Neural cell (in vitro differentiated cells): ENCODE measurements around the gene CAMK2A. TPM values are rescaled to one million over a fixed set of nuclear protein-coding genes. Genes with fewer than 3 reads are reported as not detected.

Source experiments
- H2AFZ ChIP-seq: fragments of 200-600, 300-800 bp; sonication (generic), shearing (Covaris generic); 2 replicates; pipeline ENCODE4 v1.6.0; 2014; ENCODE audit warnings: low read depth, mild to moderate bottlenecking, antibody characterized with exemption, low read length, moderate library complexity
- H3F3A ChIP-seq: fragments of 200-600 bp; shearing (Covaris generic); 2 replicates; pipeline ENCODE4 v1.6.1; 2016; ENCODE audit warnings: mild to moderate bottlenecking, moderate library complexity, mixed read lengths, antibody characterized with exemption, low read length; ENCODE audit not compliant: insufficient read depth, poor library complexity, severe bottlenecking
- H3K27ac ChIP-seq: fragments of 200-600, 300-800 bp; sonication (generic), shearing (Covaris generic); 2 replicates; pipeline ENCODE4 v1.5.1; 2014; ENCODE audit warnings: mild to moderate bottlenecking, low read length, moderate library complexity
- H3K27me3 ChIP-seq: fragments of 300-800, 200-600 bp; sonication (generic), shearing (Covaris generic); 2 replicates; pipeline ENCODE4 v1.6.0; 2014; ENCODE audit warnings: mild to moderate bottlenecking, low read depth, low read length, moderate library complexity; ENCODE audit not compliant: insufficient read depth
- H3K36me3 ChIP-seq: fragments of 300-800, 200-600 bp; sonication (generic), shearing (Covaris generic); 2 replicates; pipeline ENCODE4 v1.5.1; 2014; ENCODE audit warnings: mild to moderate bottlenecking, antibody characterized with exemption, low read length, moderate library complexity; ENCODE audit not compliant: insufficient read depth
- H3K4me2 ChIP-seq: fragments of 300-800, 200-600 bp; sonication (generic), shearing (Covaris generic); 2 replicates; pipeline ENCODE4 v1.6.0; 2014; ENCODE audit warnings: mild to moderate bottlenecking, low read length
- H3K4me3 ChIP-seq: fragments of 300-800, 200-600 bp; sonication (generic), shearing (Covaris generic); 2 replicates; pipeline ENCODE4 v1.5.1; 2014; ENCODE audit warnings: mild to moderate bottlenecking, low read length, moderate library complexity
- H3K79me2 ChIP-seq: fragments of 200-600 bp; shearing (Covaris generic); replicated peaks from 2 replicates; pipeline ENCODE4 v1.6.0; 2014; ENCODE audit warnings: mild to moderate bottlenecking, low read length, moderate library complexity; ENCODE audit not compliant: insufficient read depth
- H3K9ac ChIP-seq: fragments of 300-800, 200-600 bp; sonication (generic), shearing (Covaris generic); 2 replicates; pipeline ENCODE4 v1.6.1; 2016; ENCODE audit warnings: mild to moderate bottlenecking, low read length, mixed read lengths
- H3K9me2 ChIP-seq: fragments of 200-600 bp; shearing (Covaris generic); 2 replicates; pipeline ENCODE4 v1.6.1; 2016; ENCODE audit warnings: mild to moderate bottlenecking, low read length, mixed read lengths; ENCODE audit not compliant: insufficient read depth
- H3K9me3 ChIP-seq: fragments of 200-600, 300-800 bp; sonication (generic), shearing (Covaris generic); 2 replicates; pipeline ENCODE4 v1.6.1; 2016; ENCODE audit warnings: mild to moderate bottlenecking, mixed run types, low read length, moderate library complexity, mixed read lengths
- H4K20me1 ChIP-seq: fragments of 200-600 bp; shearing (Covaris generic); 2 replicates; pipeline ENCODE4 v1.6.1; 2016; ENCODE audit warnings: mild to moderate bottlenecking, mixed run types; ENCODE audit not compliant: insufficient read depth
- CTCF ChIP-seq: fragments of 450-650 bp; IDR thresholded peaks from 2 replicates; pipeline ENCODE4 v1.5.1; 2014; ENCODE audit warnings: antibody characterized with exemption, mild to moderate bottlenecking, moderate library complexity; ENCODE audit not compliant: poor library complexity, severe bottlenecking
- EP300 ChIP-seq: fragments of 450-650 bp; conservative IDR thresholded peaks from 2 replicates; pipeline ENCODE4 v1.6.1; 2014; ENCODE audit warnings: antibody characterized with exemption, mild to moderate bottlenecking, moderate library complexity; ENCODE audit not compliant: poor library complexity, severe bottlenecking
- EZH2 ChIP-seq: fragments of 200-600, 300-800 bp; shearing (Covaris generic), sonication (generic); IDR thresholded peaks from 2 replicates; pipeline ENCODE4 v1.6.1; 2014; ENCODE audit warnings: antibody characterized with exemption, low read length, borderline replicate concordance, mild to moderate bottlenecking; ENCODE audit not compliant: insufficient read depth, poor library complexity, severe bottlenecking
- MXI1 ChIP-seq: fragments of 450-650 bp; conservative IDR thresholded peaks from 2 replicates; pipeline ENCODE4 v1.6.1; 2014; ENCODE audit warnings: antibody characterized with exemption, mild to moderate bottlenecking; ENCODE audit not compliant: poor library complexity, severe bottlenecking
- POLR2AphosphoS5 ChIP-seq: IDR thresholded peaks from 2 replicates; pipeline ENCODE4 v1.6.1; 2012
- RAD21 ChIP-seq: fragments of 450-650 bp; conservative IDR thresholded peaks from 2 replicates; pipeline ENCODE4 v1.6.1; 2014; ENCODE audit warnings: antibody characterized with exemption, mild to moderate bottlenecking, moderate library complexity
- REST ChIP-seq: IDR thresholded peaks from 2 replicates; pipeline ENCODE4 v1.6.1; 2012; ENCODE audit warnings: borderline replicate concordance
- SMC3 ChIP-seq: fragments of 450-650 bp; conservative IDR thresholded peaks from 2 replicates; pipeline ENCODE4 v1.6.1; 2014; ENCODE audit warnings: antibody characterized with exemption, mild to moderate bottlenecking, moderate library complexity; ENCODE audit not compliant: poor library complexity
- TAF1 ChIP-seq: IDR thresholded peaks from 2 replicates; pipeline ENCODE4 v1.6.1; 2012; ENCODE audit warnings: low read depth
- polyA plus RNA-seq: library from polyadenylated mRNA; depleted of rRNA; stranded (reverse); fragments of >200 nt; gene quantifications from 2 replicates; pipeline ENCODE4 v1.2.3, GENCODE V29; 2014

Gene CAMK2A
- polyA plus RNA-seq, 1 donor from 2014 or later: 61.7 TPM

- no peak overlapping the region for H3K4me2 ChIP-seq
- no peak overlapping the region for H3K27ac ChIP-seq
- H3F3A ChIP-seq: no peaks in the 10 kb centered on the region
- H3K79me2 ChIP-seq: no peaks in the 10 kb centered on the region
- H3K9me3 ChIP-seq: no peaks in the 10 kb centered on the region
- no peaks in the 10 kb centered on the region for H4K20me1 ChIP-seq
- H3K9me2 ChIP-seq: no peaks in the 10 kb centered on the region
- H3K36me3 ChIP-seq: no peaks in the 10 kb centered on the region
- no peaks in the 10 kb centered on the region for H3K27me3 ChIP-seq
- H2AFZ ChIP-seq: no peak overlapping the region
- H3K9ac ChIP-seq: no peak overlapping the region
- TF ChIP-seq EP300 (no peak), SMC3 (no peak), RAD21 (no peak), CTCF (no peak), TAF1 (no peak), EZH2 (no peak), MXI1 (no peak), POLR2AphosphoS5 (no peak), REST (no peak)
- H3K4me3 ChIP-seq: no peak overlapping the region
Observed at GRCh38 chr5:150329038-150329437, 39.5 kb upstream of the CAMK2A start.

GRCh38 chr5:150328515-150328914, 38.9 kb upstream of the CAMK2A start:
- Histone ChIP-seq H3K9ac (no peak overlapping the region), H2AFZ (no peak overlapping the region)

More at GRCh38 chr5:150328515-150328914, 38.9 kb upstream of the CAMK2A start:
- H4K20me1 ChIP-seq: no peaks in the 10 kb centered on the region
- no peak overlapping the region for H3K4me3 ChIP-seq
- TF ChIP-seq CTCF: no peak
- TF ChIP-seq EP300: no peak
- TF ChIP-seq EZH2: no peak
- TF ChIP-seq SMC3: no peak
- no peak for TF ChIP-seq TAF1
- TF ChIP-seq POLR2AphosphoS5: no peak
- TF ChIP-seq REST: no peak
- TF ChIP-seq MXI1: no peak
- TF ChIP-seq RAD21: no peak
- no peak overlapping the region for H3K27ac ChIP-seq
- no peaks in the 10 kb centered on the region for H3K9me3 ChIP-seq
- H3F3A ChIP-seq: no peaks in the 10 kb centered on the region
- H3K9me2 ChIP-seq: no peaks in the 10 kb centered on the region
- no peaks in the 10 kb centered on the region for H3K79me2 ChIP-seq
- H3K27me3 ChIP-seq: no peaks in the 10 kb centered on the region
- no peaks in the 10 kb centered on the region for H3K36me3 ChIP-seq
- no peak overlapping the region for H3K4me2 ChIP-seq
